AG10803 (cell line): ENCODE measurements around the gene LMNTD2.

Source experiments
- DNase-seq: peaks from one replicate; pipeline ENCODE4 v3.0.0; 2010; ENCODE audit warnings: low read depth
- H3K4me3 ChIP-seq: 2 replicates; pipeline ENCODE4 v1.5.1; 2011; ENCODE audit warnings: mild to moderate bottlenecking, low read length, control low read depth
- TF ChIP-seq, protein P1 (sequence below): conservative IDR thresholded peaks from 2 replicates; pipeline ENCODE4 v1.5.1; 2011; ENCODE audit warnings: mild to moderate bottlenecking, low read length, control low read depth, inconsistent platforms

The LMNTD2 gene, protein sequence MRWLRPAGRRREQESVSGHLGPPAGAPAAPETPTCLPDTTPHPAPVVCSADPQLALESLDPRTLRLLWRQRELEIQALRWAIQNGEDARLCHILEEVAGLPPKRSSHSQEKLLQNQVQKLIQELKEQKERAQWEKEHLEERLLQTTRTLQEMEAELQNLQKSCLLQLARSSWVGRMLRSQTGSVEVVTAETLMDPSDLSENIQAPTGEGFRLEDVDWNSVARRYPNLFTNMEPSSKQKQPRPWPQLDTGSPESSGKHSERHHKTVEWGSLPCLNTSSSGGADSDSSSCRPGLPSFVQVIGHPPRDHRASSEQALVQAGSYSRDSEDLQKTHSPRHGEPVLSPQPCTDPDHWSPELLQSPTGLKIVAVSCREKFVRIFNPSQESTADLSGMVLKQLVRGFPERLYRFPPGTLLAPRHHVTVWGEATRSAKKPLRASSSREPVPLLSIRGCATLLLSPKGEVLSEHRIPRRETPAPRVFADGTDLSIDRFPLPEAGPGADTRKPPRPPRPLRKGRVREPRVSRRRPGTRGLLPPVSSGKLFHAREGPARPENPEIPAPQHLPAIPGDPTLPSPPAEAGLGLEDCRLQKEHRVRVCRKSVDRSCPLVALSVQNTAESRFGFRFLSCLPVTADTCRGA

DNA sequence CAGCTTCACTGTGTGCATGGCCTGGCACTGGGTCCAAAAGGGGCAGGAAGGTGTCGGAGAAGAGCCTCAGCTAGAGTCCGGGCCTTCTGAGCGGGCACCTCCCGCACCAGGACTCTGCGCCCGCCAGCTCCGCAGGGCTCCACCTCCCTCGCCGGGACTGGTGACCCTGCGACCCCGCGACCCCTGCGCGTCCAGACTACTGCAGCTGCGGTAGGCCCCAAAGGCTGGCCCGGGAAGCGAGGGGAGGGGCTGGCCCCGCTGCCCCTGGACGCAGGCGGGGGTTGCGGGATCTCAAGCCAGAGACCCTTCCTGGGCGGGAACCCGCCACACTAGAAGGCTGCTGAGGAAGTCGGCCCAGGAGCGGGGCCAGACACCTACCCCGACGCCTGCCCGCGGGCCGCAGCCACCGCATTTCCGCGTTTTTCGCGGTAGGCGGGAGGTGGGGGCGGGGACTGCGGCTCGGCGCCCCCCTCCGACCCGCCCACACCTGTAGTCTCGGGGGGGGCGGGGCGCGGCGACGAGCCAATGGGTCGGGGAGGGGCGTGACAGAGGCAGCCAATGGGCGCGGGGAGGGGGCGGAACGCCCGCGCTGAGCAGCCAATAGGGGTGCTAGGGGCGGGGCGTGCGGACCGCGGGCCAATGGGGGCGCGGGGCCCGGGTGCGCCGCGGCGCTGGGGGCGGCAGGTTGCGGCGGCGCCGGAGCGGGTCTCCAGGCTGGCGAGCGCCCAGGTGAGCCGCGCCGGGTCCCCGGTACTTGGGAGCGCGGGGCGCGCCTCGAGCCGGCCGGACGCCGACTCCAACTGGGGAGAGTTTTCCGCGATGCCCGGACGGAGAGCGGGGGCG is at the start of gene LMNTD2, which contains the start of gene RASSF7:
TSS of gene LMNTD2 (minus strand) at position 434 of the 843 bp plus-strand sequence. CDS start at position 412, 22 bp downstream.
TSS of gene RASSF7 (plus strand) at position 666 of the 843 bp plus-strand sequence. CDS start 799 bp downstream, outside the sequence.
- H3K4me3 ChIP-seq = peak within 1 kb of the TSS; percentile 58
- peak; percentile 66 for DNase-seq
- TF ChIP-seq, protein P1, sequence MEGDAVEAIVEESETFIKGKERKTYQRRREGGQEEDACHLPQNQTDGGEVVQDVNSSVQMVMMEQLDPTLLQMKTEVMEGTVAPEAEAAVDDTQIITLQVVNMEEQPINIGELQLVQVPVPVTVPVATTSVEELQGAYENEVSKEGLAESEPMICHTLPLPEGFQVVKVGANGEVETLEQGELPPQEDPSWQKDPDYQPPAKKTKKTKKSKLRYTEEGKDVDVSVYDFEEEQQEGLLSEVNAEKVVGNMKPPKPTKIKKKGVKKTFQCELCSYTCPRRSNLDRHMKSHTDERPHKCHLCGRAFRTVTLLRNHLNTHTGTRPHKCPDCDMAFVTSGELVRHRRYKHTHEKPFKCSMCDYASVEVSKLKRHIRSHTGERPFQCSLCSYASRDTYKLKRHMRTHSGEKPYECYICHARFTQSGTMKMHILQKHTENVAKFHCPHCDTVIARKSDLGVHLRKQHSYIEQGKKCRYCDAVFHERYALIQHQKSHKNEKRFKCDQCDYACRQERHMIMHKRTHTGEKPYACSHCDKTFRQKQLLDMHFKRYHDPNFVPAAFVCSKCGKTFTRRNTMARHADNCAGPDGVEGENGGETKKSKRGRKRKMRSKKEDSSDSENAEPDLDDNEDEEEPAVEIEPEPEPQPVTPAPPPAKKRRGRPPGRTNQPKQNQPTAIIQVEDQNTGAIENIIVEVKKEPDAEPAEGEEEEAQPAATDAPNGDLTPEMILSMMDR = no peak

DNA sequence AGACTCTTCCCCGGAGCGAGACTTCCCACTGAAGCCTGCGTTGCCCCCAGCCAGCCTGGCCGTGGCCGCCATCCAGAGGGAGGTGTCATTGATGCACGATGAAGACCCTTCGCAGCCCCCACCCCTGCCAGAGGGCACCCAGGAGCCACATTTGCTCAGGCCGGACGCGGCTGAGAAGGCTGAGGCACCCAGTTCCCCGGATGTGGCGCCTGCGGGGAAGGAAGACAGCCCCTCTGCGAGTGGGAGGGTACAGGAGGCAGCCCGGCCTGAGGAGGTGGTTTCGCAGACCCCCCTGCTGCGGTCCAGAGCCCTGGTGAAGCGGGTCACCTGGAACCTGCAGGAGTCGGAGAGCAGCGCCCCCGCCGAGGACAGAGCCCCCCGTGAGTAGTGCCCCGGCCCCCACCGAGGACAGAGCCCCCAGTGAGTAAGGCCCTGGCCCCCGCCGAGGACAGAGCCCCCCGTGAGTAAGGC is 48.8 kb upstream of the LMNTD2 start:
- no peak for DNase-seq
- no peak overlapping the region for H3K4me3 ChIP-seq
- TF ChIP-seq, protein P1 = no peak

DNA sequence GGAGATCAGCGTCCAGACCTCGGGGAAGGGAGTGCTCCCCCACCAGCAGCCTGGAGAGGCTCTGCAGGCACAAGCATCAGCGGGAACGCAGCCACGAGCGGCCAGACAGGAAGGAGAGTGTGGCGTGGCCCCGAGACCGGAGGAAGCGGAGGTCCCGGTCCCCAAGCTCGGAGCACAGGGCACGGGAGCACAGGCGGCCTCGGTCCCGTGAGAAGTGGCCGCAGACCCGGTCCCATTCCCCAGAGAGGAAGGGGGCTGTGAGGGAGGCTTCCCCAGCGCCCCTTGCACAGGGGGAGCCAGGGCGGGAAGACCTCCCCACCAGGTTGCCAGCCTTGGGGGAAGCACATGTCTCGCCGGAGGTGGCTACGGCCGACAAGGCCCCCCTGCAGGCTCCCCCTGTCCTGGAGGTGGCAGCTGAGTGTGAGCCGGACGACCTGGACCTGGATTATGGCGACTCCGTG is 48.3 kb upstream of the LMNTD2 start:
- DNase-seq = no peak
- TF ChIP-seq, protein P1 = no peak
- H3K4me3 ChIP-seq = no peak overlapping the region

DNA sequence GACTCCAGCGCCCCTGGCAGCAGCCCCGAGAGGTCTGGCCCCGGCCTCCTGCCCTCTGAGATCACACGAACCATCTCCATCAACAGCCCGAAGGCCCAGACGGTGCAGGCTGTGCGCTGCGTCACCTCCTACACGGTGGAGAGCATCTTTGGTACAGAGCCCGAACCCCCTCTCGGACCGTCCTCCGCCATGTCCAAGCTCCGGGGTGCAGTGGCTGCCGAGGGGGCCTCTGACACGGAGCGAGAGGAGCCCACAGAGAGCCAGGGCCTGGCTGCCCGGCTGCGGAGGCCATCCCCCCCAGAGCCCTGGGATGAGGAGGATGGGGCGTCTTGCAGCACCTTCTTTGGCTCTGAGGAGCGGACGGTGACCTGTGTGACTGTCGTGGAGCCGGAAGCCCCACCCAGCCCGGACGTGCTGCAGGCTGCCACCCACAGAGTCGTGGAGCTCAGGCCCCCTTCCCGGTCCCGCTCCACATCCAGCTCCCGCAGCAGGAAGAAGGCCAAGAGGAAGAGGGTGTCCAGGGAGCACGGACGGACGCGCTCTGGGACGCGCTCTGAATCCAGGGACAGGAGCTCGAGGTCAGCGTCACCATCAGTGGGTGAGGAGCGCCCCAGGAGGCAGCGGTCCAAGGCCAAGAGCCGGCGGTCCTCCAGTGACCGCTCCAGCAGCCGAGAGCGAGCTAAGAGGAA is 47.6 kb upstream of the LMNTD2 start:
- TF ChIP-seq, protein P1 = no peak
- DNase-seq = no peak
- no peak overlapping the region for H3K4me3 ChIP-seq

DNA sequence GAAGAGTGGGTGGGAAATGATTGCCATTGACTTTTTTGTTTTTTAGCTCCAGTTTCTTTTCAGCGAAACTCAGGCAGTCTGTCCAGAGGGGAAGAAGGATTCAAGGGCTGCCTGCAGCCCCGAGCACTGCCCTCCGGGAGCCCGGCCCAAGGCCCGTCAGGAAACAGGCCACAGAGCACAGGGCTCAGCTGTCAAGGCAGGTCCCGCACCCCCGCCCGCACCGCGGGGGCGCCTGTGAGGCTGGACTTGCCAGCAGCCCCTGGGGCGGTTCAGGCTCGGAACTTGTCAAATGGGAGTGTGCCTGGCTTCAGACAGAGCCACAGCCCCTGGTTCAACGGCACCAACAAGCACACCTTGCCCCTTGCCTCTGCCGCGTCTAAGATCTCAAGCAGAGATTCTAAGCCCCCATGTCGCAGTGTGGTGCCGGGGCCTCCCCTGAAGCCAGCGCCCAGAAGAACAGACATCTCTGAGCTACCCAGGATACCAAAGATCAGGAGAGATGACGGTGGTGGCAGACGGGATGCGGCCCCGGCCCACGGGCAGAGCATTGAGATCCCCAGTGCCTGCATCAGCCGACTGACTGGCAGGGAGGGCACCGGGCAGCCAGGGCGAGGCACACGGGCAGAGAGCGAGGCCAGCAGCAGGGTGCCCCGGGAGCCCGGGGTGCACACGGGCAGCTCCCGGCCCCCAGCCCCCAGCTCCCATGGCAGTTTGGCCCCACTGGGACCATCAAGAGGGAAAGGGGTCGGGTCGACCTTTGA is 46.7 kb upstream of the LMNTD2 start:
- H3K4me3 ChIP-seq = no peak overlapping the region
- no peak for DNase-seq
- TF ChIP-seq, protein P1 = no peak

GRCh38 chr11:606245-606644 is 45.7 kb upstream of the LMNTD2 start:
- DNase-seq = peak; percentile 10
- no peak overlapping the region for H3K4me3 ChIP-seq
- TF ChIP-seq, protein P1 = no peak
